Activated T-cell treated with anti-CD3 and anti-CD28 coated beads, Interleukin-2, amount 50 U/mL, for 48 hours (primary cell): ENCODE measurements around the gene METAP1D.
"Not testable (repeated sequence)": the region's sequence is repeated elsewhere in the genome, so short reads cannot be mapped to it uniquely, and the experiment has no call there.

ENCODE experiments used
- DNase-seq, 2 experiments: peaks; one replicate each; pipeline ENCODE4 v3.0.0-alpha.2; 2020

Gene METAP1D

DNA sequence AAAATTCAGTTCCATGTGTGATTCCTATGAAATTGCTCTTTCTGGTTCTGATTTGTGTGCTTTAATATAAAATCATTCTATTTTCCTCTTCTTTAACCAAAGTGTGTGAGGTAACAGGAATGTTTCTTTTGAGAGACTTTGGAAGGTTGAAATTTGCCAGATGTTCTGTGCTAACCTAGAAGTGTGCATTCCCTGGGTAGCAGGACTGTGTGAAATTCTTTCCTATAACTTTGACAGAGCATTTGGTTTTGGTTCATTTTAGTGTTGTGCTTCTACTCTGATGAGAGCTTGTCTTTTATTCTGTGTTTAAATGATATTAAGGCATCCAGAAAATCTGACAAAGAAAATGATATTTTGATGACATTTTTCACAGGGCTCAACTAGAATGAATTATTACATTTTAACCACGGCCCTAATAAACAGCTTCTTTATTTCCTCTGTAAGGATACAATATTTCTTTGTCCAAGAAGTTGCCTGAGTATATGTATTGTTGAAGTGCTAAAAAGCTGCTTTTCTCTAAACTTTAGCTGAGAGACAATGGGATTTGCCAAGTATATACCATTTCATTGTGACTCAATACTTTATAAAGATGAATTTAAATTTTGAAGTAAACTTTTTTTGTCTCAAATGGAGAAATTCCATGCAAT, 50.8 kb downstream of the METAP1D start:
- DNase-seq = no peak

- DNase-seq = no peak
Observed at GRCh38 chr2:172052000-172052983, 52.5 kb downstream of the METAP1D start.

GRCh38 chr2:172053486-172053885, 53.7 kb downstream of the METAP1D start:
- no peak for DNase-seq

DNA sequence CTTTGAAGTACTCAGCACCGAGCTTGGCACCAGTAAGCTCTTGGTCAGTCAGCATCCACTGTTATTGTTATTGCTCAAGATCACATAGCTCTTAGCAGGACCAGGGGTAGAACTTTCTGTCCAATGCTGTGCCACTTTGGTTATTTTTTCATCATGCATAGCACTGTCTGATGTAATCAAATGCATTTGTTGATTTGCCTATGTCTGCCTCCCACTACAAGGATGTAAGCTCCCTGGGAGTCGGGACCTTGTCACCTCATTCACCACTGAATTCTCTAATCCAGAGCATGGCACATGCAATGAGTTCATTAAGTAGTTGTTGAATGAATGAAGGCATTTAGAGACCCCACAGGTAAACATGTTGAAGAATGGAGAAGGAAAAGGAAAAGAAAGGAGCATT, 56.5 kb downstream of the METAP1D start:
- DNase-seq = no peak

DNA sequence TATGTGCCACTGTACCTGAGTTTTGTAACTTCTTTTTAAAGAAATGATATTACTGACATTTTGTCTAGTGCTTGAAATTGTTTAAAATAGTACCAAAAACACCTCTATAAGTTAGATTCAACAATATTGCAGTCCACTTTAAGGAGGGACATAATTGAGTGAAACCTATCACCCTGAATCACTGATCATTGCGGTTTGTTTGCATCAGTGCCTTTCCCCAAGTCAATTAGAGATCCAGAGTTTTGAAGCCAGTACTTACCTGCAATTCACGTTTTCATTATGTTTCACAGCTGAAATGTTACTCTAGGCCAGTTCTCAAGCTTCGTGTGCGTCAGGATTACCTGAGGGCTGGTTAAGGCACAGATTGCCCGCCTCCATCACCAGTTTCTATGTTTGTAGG, 58.9 kb downstream of the METAP1D start:
- DNase-seq = no peak

GRCh38 chr2:172060118-172060517, 60.4 kb downstream of the METAP1D start:
- DNase-seq = not testable (repeated sequence)

GRCh38 chr2:172062402-172063004, 62.8 kb downstream of the METAP1D start:
- no peak for DNase-seq

GRCh38 chr2:172063446-172063845, 63.7 kb downstream of the METAP1D start:
- no peak for DNase-seq

GRCh38 chr2:172065111-172065510, 65.4 kb downstream of the METAP1D start:
- no peak for DNase-seq

DNA sequence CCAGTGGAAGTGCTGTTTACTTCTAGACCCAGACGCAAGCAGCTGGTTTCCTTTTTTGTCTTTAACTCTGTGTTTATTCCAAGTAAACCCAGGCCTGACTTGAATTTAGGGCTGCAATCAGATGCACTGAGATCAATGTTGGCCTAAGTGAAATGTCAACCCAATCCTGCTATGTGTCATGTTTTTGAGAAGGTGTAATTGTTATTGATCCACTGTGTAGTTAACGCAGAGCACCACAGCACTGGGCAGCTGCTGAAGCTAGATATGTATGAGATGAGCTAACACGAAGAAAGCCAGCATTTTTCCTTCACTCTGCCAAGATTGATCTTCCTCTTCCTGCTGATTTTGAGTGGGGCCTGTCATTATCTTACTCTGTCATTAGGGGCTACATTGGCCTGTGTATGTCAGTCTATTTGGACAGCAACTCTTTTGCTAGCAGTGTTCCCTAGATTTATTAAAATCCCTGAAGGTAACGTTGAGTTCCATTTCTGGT, 66.7 kb downstream of the METAP1D start:
- no peak for DNase-seq

GRCh38 chr2:172067905-172068304, 68.2 kb downstream of the METAP1D start:
- not testable (repeated sequence) for DNase-seq

- DNase-seq = no peak
Observed at GRCh38 chr2:172070936-172071335, 71.2 kb downstream of the METAP1D start.

DNA sequence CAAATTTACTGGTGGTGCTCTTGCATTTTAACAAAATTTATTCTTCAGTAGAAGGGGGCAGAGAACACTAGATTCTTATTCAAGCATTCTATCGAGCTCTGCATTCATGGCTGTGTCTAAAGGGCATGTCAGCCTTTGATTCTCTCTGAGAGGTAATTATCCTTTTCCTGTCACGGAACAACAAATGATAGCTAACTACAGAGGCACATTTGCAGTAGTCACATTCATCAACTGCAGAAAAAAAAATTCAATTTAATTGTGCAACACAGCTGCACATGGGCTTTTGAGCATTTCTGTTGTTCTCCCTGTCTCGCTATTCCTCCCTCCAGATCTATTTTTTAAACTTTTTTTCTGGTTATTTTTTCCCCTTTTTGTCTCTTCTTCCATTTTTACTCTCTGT, 72.5 kb downstream of the METAP1D start:
- DNase-seq = no peak

DNA sequence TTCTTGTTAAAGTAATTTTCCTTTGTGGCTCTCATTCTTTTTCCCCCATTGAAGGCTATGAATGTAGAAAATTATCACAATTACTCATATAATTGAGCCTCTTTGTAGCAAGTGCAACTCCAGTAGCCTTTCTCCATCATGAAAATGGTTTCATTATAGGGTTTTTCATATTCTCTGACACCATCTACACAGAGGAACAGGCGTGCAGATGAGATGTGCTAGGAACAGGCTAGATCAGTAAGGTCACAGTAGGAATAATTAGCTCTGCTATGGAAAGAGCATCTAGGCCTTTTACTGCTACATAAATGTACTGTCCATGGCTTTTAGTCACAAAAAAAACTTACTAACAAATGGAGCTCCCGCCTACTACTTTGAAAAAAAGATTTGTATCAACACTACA, 73.0 kb downstream of the METAP1D start:
- DNase-seq = no peak

DNA sequence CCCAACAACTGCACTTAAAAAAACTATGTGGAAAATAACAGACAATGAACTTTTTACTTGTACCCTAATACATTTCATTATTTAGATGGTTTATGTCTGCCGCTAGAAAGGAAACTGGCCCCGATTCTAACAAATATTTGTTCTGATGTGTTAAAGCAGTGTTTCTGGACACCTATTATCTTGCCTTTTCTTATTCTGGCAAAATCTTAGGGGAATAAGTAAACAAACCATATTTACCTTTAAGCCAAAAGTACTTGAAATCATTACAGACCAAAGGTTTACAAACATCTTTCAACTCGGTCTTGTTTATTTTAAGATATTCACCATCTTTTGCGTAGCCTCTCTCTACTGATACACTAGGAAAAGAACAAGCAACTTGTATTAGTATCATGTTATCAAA, 73.8 kb downstream of the METAP1D start:
- no peak for DNase-seq

GRCh38 chr2:172074254-172074653, 74.5 kb downstream of the METAP1D start:
- no peak for DNase-seq

GRCh38 chr2:172079416-172079815, 79.7 kb downstream of the METAP1D start:
- DNase-seq = no peak

DNA sequence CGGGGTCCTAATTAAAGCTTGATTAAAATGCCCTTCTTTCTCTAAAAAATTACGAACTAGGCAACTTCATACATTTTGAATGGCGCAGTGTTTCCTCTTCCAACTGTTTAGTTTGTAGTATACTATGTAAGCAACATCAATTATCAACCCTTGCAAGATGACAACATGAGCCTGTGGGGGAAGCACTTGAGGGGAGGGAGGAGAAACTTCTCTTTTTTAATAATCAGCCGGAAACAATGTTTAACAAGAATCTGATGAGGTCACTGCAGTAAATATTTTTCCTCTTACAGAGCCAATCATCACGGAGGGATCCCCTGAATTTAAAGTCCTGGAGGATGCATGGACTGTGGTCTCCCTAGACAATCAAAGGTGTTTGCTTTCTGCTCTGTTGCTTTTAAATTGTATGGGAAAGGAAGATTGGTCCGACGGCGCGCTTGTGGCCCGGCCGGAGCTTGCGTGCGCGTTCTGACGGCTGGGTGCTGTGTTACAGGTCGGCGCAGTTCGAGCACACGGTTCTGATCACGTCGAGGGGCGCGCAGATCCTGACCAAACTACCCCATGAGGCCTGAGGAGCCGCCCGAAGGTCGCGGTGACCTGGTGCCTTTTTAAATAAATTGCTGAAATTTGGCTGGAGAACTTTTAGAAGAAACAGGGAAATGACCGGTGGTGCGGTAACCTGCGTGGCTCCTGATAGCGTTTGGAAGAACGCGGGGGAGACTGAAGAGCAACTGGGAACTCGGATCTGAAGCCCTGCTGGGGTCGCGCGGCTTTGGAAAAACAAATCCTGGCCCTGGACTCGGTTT, 80.3 kb downstream of the METAP1D start:
- no peak for DNase-seq

DNA sequence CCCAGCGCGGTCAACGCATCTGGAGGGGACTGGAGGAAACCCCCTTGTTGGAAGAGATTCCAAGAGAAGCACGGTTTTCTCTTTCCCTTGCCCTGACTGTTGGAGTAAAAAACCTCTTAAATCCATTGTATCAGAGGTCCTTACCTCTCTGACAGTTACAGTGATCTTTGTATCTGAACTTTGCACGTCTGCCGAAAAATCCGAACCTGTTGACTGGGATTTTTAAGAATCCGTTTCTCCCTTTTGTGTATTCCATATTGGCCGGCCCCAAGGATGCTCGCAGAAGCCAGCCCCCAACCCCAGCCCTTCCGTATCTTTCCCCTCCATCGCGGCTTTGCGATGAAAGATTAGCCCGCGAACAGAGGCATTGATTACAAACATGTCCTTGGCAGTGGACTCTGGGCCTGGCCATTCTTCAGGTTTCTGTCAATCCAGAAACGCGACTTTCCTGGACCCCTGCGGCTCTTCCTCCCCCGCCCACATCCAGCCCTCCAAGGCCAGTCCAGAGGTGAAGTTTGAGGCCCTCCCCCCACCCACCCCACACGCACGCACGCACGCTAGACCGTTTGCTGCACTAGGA, 81.0 kb downstream of the METAP1D start:
- DNase-seq = no peak

GRCh38 chr2:172081221-172082022, 81.7 kb downstream of the METAP1D start:
- DNase-seq = peak; percentile 29
